Body of pancreas (tissue), 4 donors: Measurements from ENCODE around the gene CLPSL1.

Experiments
- CTCF ChIP-seq, 7 experiments: fragments of 450-650 bp in 4 of 7; fragments of 200-600 bp in 3 of 7; sonication (generic) in 3 of 7; IDR thresholded peaks; one replicate each; pipeline ENCODE4 v1.5.1; 2016 to 2019; ENCODE audit warnings: antibody characterized with exemption in 7 of 7
- POLR2A ChIP-seq, 3 donors: fragments of 450-650 bp; IDR thresholded peaks; one replicate each; pipeline ENCODE4 v1.6.1; 2016; ENCODE audit warnings: antibody characterized with exemption in 3 of 3, mild to moderate bottlenecking in 2 of 3

GRCh38 chr6:35775031-35775430 lies 5.8 kb upstream of the CLPSL1 start:
- TF ChIP-seq CTCF (IDR thresholded peaks at IDR 0.05) = no peak
- TF ChIP-seq POLR2A (IDR thresholded peaks at IDR 0.05) = no peak
